GM18909 (cell line): ENCODE measurements around the gene SERPINB2.
A peak's percentile ranks its signal among the peaks of the same experiment; 100 is the strongest.

ENCODE experiments used
- ATAC-seq: cut with Tn5 transposase; IDR thresholded peaks from one replicate; pipeline ENCODE4 v1.9.1; 2021; ENCODE audit warnings: mild to moderate bottlenecking; ENCODE audit not compliant: unreplicated experiment, poor library complexity

Gene SERPINB2

GRCh38 chr18:63883617-63884016 lies 3.9 kb upstream of the SERPINB2 start:
- no peak for ATAC-seq

- ATAC-seq, result no peak
Observed at GRCh38 chr18:63888470-63889190, 1.1 kb downstream of the SERPINB2 start.

- no peak for ATAC-seq
Observed at GRCh38 chr18:63889626-63890025, 2.1 kb downstream of the SERPINB2 start.

GRCh38 chr18:63890237-63890949 lies 2.9 kb downstream of the SERPINB2 start:
- ATAC-seq, result no peak

GRCh38 chr18:63890950-63891304 lies 3.4 kb downstream of the SERPINB2 start:
- ATAC-seq, result no peak

- ATAC-seq, result no peak
Observed at GRCh38 chr18:63892566-63892965, 5.1 kb downstream of the SERPINB2 start.

- ATAC-seq, result no peak
Observed at GRCh38 chr18:63894106-63894772, 6.7 kb downstream of the SERPINB2 start.

GRCh38 chr18:63895190-63895589 lies 7.7 kb downstream of the SERPINB2 start:
- no peak for ATAC-seq

GRCh38 chr18:63897072-63897471 lies 9.6 kb downstream of the SERPINB2 start:
- no peak for ATAC-seq

GRCh38 chr18:63899206-63899605 lies 11.7 kb downstream of the SERPINB2 start:
- ATAC-seq, result no peak

- ATAC-seq, result no peak
Observed at GRCh38 chr18:63903851-63904570, 16.5 kb downstream of the SERPINB2 start.

- ATAC-seq, result no peak
Observed at GRCh38 chr18:63904694-63905093, 17.2 kb downstream of the SERPINB2 start.

GRCh38 chr18:63905361-63905760 lies 17.9 kb downstream of the SERPINB2 start:
- no peak for ATAC-seq

GRCh38 chr18:63906056-63906455 lies 18.6 kb downstream of the SERPINB2 start:
- ATAC-seq, result no peak

GRCh38 chr18:63907664-63908063 lies 20.2 kb downstream of the SERPINB2 start, which contains the start of gene SERPINB10:
Gene SERPINB10, plus strand, starts transcription at chr18:63907958. Its CDS starts 7,553 bp downstream, at chr18:63915511.
- peak; percentile 66 for ATAC-seq

- peak; percentile 37 for ATAC-seq
Observed at GRCh38 chr18:63908858-63909257, 21.4 kb downstream of the SERPINB2 start.

- peak; percentile 76 for ATAC-seq
Observed at GRCh38 chr18:63909870-63910269, 22.4 kb downstream of the SERPINB2 start.

- ATAC-seq, result no peak
Observed at GRCh38 chr18:63917817-63918216, 30.3 kb downstream of the SERPINB2 start.

GRCh38 chr18:63922049-63922448 lies 34.5 kb downstream of the SERPINB2 start:
- ATAC-seq, result no peak

- no peak for ATAC-seq
Observed at GRCh38 chr18:63924551-63924950, 37.0 kb downstream of the SERPINB2 start.

GRCh38 chr18:63928331-63928730 lies 40.8 kb downstream of the SERPINB2 start:
- ATAC-seq, result no peak
